HFFc6 (cell line): ENCODE measurements around the gene GID8. TPM values are rescaled to one million over a fixed set of nuclear protein-coding genes. Genes with fewer than 3 reads are reported as not detected.
"Not testable (repeated sequence)": the region's sequence is repeated elsewhere in the genome, so short reads cannot be mapped to it uniquely, and the experiment has no call there.

ENCODE experiments used
- DNase-seq: peaks from one replicate; pipeline ENCODE4 v3.0.0-alpha.2; 2018
- H3K27ac Mint-ChIP-seq: 2 replicates; pipeline ENCODE4 v1.8.0; 2020; ENCODE audit warnings: mild to moderate bottlenecking, mixed read lengths
- H3K27me3 Mint-ChIP-seq: 2 replicates; pipeline ENCODE4 v1.8.0; 2021; ENCODE audit warnings: mild to moderate bottlenecking, moderate library complexity, mixed read lengths; ENCODE audit not compliant: insufficient read depth
- H3K36me3 Mint-ChIP-seq: 2 replicates; pipeline ENCODE4 v1.8.0; 2021; ENCODE audit warnings: low read depth, mixed read lengths
- H3K4me1 Mint-ChIP-seq: 2 replicates; pipeline ENCODE4 v1.8.0; 2020; ENCODE audit warnings: low read depth, mixed read lengths
- H3K4me3 Mint-ChIP-seq: 2 replicates; pipeline ENCODE4 v1.8.0; 2020; ENCODE audit warnings: mild to moderate bottlenecking, moderate library complexity, mixed read lengths
- H3K9me3 Mint-ChIP-seq: 2 replicates; pipeline ENCODE4 v1.8.0; 2020; ENCODE audit warnings: mild to moderate bottlenecking, mixed read lengths
- CTCF ChIP-seq: fragments of 200-600 bp; sonication (generic); IDR thresholded peaks from 2 replicates; pipeline ENCODE4 v1.5.0; 2021; ENCODE audit warnings: antibody characterized with exemption, mild to moderate bottlenecking
- total RNA-seq, 6 experiments: library from RNA; stranded (reverse); fragmentation: NEBNext Ultra II Directional; extraction: Animal tissue kit (Norgen Biotek cat#: 25700); gene quantifications; 2 replicates in 1 of 6; 3 replicates in 5 of 6; pipeline ENCODE4 v1.2.3, GENCODE V29; 2021

GID8 gene
- total RNA-seq, 6 experiments from 2014 or later, result 19.1 to 26.9 (median 22.6) TPM

- DNase-seq, result no peak
- TF ChIP-seq CTCF, result no peak
- H3K27me3 Mint-ChIP-seq, result peaks cover 4% of the 10 kb centered on the region
- H3K27ac Mint-ChIP-seq, result no peak overlapping the region
- H3K9me3 Mint-ChIP-seq, result no peaks in the 10 kb centered on the region
- H3K4me3 Mint-ChIP-seq, result no peak overlapping the region
- H3K4me1 Mint-ChIP-seq, result peaks cover 2% of the 10 kb centered on the region; the same call in 1 of the 2 replicates
- H3K36me3 Mint-ChIP-seq, result no peaks in the 10 kb centered on the region
Observed at GRCh38 chr20:62959101-62959971, 21.4 kb downstream of the GID8 start.

- no peaks in the 10 kb centered on the region for H3K36me3 Mint-ChIP-seq
- no peak overlapping the region for H3K4me3 Mint-ChIP-seq
- no peaks in the 10 kb centered on the region for H3K9me3 Mint-ChIP-seq
- H3K27me3 Mint-ChIP-seq, result peaks cover 6% of the 10 kb centered on the region
- no peak overlapping the region for H3K27ac Mint-ChIP-seq
- TF ChIP-seq CTCF, result no peak
- no peak for DNase-seq
- no peaks in the 10 kb centered on the region for H3K4me1 Mint-ChIP-seq
Observed at GRCh38 chr20:62959998-62960436, 22.1 kb downstream of the GID8 start.

- DNase-seq, H3K27me3 Mint-ChIP-seq, H3K9me3 Mint-ChIP-seq, H3K27ac Mint-ChIP-seq, H3K36me3 Mint-ChIP-seq, H3K4me3 Mint-ChIP-seq, H3K4me1 Mint-ChIP-seq: not testable (repeated sequence)
Observed at GRCh38 chr20:62960446-62961309, 22.7 kb downstream of the GID8 start.

GRCh38 chr20:62961310-62961783 lies 23.4 kb downstream of the GID8 start:
- no peak overlapping the region for H3K4me3 Mint-ChIP-seq
- no peaks in the 10 kb centered on the region for H3K36me3 Mint-ChIP-seq
- no peaks in the 10 kb centered on the region for H3K4me1 Mint-ChIP-seq
- H3K27me3 Mint-ChIP-seq, result peaks cover 10% of the 10 kb centered on the region
- no peaks in the 10 kb centered on the region for H3K9me3 Mint-ChIP-seq
- H3K27ac Mint-ChIP-seq, result no peak overlapping the region
- no peak for DNase-seq
- no peak for TF ChIP-seq CTCF

GRCh38 chr20:62961799-62962198 lies 23.9 kb downstream of the GID8 start:
- no peak for TF ChIP-seq CTCF
- Mint-ChIP-seq H3K27me3 (peaks cover 14% of the 10 kb centered on the region), H3K4me3 (no peak overlapping the region), H3K27ac (no peak overlapping the region), H3K36me3 (no peaks in the 10 kb centered on the region), H3K9me3 (no peaks in the 10 kb centered on the region), H3K4me1 (no peaks in the 10 kb centered on the region)
- no peak for DNase-seq
